Mucosa of stomach (tissue), 1 donor: ENCODE measurements around the gene OR2V2.
"Not testable (repeated sequence)": the region's sequence is repeated elsewhere in the genome, so short reads cannot be mapped to it uniquely, and the experiment has no call there.

ENCODE experiments used
- H3K27me3 ChIP-seq: one replicate; pipeline ENCODE4 v1.7.0; 2013; ENCODE audit warnings: mild to moderate bottlenecking, low read length; ENCODE audit not compliant: control insufficient read depth, insufficient read depth
- H3K36me3 ChIP-seq: one replicate; pipeline ENCODE4 v1.7.0; 2013; ENCODE audit warnings: low read length; ENCODE audit not compliant: control insufficient read depth, insufficient read depth
- H3K4me1 ChIP-seq: one replicate; pipeline ENCODE4 v1.7.0; 2013; ENCODE audit warnings: mild to moderate bottlenecking, low read length; ENCODE audit not compliant: control insufficient read depth, insufficient read depth
- H3K4me3 ChIP-seq: one replicate; pipeline ENCODE4 v1.7.0; 2013; ENCODE audit warnings: low read length
- H3K9ac ChIP-seq: one replicate; pipeline ENCODE4 v1.7.0; 2013; ENCODE audit warnings: mild to moderate bottlenecking, low read length, moderate library complexity
- H3K9me3 ChIP-seq: one replicate; pipeline ENCODE4 v1.7.0; 2013; ENCODE audit warnings: mild to moderate bottlenecking, low read length, moderate library complexity; ENCODE audit not compliant: control insufficient read depth
- donor health status: Pancreatic carcinoma.

OR2V2 gene, protein sequence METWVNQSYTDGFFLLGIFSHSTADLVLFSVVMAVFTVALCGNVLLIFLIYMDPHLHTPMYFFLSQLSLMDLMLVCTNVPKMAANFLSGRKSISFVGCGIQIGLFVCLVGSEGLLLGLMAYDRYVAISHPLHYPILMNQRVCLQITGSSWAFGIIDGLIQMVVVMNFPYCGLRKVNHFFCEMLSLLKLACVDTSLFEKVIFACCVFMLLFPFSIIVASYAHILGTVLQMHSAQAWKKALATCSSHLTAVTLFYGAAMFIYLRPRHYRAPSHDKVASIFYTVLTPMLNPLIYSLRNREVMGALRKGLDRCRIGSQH

DNA sequence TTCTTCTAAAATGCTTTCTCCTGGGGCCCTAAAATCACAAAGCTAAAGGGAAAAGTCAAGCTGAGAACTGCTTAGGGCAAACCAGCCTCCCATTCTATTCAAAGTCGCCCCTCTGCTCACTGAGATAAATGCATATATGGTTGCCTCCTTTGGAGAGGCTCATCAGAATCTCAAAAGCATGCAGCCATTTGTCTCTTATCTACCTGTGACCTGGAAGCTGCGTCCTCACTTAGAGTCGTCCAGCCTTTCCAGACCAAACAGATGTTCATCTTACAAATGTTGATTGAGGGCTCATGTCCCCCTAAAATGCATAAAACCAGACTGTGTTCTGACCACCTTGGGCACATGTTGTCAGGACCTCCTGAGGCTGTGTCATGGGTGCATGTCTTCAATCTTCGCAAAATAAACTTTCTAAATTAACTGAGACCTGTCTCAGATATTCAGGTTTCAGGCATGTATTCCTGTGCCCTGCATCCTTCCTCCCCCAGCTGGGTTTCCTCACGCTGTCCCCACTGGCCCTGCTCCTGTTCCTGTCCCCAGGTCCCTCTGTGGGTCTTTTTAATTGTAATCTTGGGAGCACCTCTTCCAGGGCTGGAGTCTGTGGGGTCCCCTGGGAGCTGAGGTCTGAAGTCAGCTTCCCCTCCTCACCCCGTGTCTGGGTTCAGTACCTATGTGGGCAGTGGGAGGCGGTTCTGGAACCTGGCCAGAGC is at the start of gene OR2V2:
Gene OR2V2, plus strand, starts transcription at position 660 of the 710 bp plus-strand sequence. CDS start 7,357 bp downstream, outside the sequence.
- H3K27me3 ChIP-seq = peaks cover 27% of the 10 kb centered on the region
- not testable (repeated sequence) for H3K4me3 ChIP-seq, H3K36me3 ChIP-seq, H3K9ac ChIP-seq, H3K9me3 ChIP-seq, H3K4me1 ChIP-seq

DNA sequence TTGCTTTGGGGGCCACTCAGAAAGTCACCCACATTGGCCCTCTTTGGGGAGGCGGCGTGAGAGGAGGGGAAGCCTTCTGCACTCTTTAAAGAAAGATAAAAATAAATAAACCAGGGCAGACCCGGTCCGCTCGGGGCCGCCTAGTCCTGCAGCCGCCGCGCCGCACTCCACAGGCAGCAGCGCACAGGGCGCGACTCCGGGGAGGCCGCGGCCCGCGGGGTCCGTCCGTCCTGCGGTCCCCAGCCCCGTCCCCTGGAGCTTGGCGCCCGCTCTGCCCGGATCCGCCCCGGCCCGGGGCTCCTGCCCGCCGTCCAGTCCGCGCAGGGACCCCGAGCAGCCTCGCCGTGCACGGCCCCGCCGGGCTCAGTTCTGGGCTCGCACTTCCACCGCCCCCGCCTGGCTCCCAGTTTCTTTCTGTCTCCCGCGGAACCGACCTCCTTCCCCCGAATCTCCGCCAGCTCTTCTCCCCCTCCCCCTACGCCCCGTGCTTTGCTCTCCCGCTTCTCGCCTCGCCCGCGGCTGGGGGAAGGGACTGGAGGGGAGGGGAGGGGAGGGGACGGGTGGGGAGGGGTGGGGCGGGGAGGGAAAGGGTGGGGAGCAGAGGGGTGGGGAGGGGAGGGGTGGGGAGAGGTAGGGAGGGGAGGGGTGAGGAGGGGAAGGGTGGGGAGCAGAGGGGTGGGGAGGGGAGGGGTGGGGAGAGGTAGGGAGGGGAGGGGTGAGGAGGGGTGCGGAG is 49.5 kb upstream of the OR2V2 start:
- peaks cover 23% of the 10 kb centered on the region for H3K27me3 ChIP-seq
- not testable (repeated sequence) for H3K9ac ChIP-seq, H3K4me1 ChIP-seq, H3K9me3 ChIP-seq, H3K4me3 ChIP-seq, H3K36me3 ChIP-seq

DNA sequence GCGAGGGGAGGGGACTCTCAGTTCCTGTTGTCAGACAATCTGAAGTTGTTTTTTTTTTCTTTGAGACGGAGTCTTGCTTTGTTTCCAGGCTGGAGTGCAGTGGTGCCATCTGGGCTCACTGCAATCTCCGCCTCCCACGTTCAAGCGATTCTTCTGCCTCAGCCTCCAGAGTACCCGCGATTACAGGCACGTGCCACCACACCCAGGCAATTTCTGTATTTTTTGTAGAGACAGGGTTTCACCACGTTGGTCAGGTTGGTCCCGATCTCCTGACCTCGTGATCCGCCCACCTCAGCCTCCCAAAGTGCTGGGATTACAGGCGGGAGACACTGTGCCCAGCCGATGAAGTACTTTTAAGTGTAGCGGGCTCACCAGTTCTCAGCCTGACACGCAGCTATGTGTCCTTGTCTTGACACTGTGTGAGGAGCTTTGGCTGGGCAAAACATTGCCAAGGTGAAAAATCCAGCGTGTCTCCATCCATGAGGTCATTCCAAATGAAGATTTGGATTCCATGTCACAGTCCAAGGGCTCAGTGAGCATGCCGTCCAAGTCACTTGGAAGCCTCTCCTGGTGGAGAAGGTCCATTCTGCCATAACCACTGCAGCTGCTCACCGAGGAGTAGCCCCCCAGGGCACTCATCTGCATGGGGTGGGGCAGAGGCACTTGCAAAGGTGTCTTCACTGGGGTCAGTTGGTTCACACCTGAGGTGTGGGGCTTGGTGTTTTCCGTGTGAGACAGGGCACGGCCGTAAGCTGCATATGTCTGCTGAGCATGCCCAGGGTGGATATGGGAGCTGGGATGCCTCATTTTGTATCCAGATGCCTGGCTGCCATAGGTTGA is 48.4 kb upstream of the OR2V2 start:
- no peaks in the 10 kb centered on the region for H3K36me3 ChIP-seq
- H3K9ac ChIP-seq = no peak overlapping the region
- H3K27me3 ChIP-seq = peaks cover 20% of the 10 kb centered on the region
- H3K4me3 ChIP-seq = no peak overlapping the region
- no peaks in the 10 kb centered on the region for H3K4me1 ChIP-seq
- no peaks in the 10 kb centered on the region for H3K9me3 ChIP-seq

DNA sequence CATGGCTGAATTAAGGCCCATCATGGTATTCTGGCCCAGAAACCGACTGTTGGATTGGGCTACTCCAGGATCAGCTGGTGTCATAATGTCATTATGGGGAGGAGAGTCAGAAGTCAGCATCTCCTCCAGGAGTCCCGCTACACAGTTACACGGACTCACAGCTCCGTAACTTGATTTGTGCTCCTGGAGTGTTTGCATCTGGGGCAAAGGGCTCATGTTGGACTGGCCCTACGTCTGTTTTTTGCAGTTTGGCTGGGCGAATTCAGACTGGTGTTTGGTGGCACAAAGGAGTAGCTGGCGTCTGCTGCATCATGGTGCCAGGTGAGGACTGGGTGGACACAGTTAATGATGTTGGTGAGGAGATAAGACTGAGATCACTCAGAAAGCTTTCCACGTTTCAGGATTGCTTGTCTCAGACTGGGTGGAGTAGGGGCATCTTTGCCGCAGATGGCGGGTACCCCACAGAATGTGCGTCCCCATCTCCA is 47.7 kb upstream of the OR2V2 start:
- Histone ChIP-seq H3K4me1 (no peaks in the 10 kb centered on the region), H3K4me3 (no peak overlapping the region), H3K27me3 (peaks cover 25% of the 10 kb centered on the region), H3K9ac (no peak overlapping the region), H3K36me3 (no peaks in the 10 kb centered on the region), H3K9me3 (no peaks in the 10 kb centered on the region)

DNA sequence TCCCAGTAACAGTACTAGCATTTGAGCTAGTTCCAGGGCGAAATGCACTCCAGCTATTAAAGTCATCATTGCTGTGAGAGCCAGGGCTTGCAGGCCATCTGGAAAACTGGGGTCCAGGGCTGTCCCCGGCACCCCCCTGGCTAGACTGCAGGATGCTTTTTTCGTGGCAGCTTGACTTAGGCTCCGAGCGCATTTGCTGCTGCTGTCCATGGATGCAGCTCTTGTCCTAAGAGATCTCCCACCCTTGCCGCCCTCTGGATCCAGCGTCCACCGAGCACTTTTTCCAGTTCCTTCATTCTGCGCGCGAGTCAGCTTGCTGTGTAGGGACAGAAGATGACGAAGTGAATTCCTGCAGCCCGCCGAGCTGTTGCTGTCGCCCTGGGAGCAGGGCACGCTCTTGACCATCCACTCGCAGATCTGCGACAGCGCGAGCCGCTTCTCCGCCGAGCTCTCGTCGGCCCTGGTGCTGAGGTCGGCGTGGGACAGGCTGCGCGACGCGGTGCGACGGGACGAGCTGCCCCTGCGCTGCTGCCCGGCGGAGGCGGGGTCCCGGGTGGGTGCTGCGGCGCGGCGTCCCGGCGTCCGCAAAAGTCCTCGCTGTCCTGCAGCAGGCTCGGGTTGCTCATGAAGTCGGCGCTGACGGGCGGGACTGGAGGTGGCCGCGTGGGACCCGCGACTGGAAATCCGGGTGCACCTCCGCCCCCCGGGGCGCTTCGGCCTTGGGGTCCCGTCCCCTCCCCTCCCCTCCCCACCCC is 47.1 kb upstream of the OR2V2 start:
- no peaks in the 10 kb centered on the region for H3K36me3 ChIP-seq
- H3K9ac ChIP-seq = no peak overlapping the region
- peaks cover 29% of the 10 kb centered on the region for H3K27me3 ChIP-seq
- H3K4me1 ChIP-seq = no peaks in the 10 kb centered on the region
- H3K4me3 ChIP-seq = no peak overlapping the region
- H3K9me3 ChIP-seq = no peaks in the 10 kb centered on the region

DNA sequence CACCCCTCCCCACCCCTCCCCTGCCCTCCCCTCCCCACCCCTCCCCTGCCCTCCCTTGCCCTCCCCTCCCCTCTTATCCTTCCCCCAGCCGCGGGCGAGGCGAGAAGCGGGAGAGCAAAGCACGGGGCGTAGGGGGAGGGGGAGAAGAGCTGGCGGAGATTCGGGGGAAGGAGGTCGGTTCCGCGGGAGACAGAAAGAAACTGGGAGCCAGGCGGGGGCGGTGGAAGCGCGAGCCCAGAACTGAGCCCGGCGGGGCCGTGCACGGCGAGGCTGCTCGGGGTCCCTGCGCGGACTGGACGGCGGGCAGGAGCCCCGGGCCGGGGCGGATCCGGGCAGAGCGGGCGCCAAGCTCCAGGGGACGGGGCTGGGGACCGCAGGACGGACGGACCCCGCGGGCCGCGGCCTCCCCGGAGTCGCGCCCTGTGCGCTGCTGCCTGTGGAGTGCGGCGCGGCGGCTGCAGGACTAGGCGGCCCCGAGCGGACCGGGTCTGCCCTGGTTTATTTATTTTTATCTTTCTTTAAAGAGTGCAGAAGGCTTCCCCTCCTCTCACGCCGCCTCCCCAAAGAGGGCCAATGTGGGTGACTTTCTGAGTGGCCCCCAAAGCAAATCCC is 46.2 kb upstream of the OR2V2 start:
- H3K9me3 ChIP-seq, H3K4me3 ChIP-seq, H3K4me1 ChIP-seq, H3K9ac ChIP-seq, H3K36me3 ChIP-seq: not testable (repeated sequence)
- H3K27me3 ChIP-seq = peaks cover 29% of the 10 kb centered on the region

DNA sequence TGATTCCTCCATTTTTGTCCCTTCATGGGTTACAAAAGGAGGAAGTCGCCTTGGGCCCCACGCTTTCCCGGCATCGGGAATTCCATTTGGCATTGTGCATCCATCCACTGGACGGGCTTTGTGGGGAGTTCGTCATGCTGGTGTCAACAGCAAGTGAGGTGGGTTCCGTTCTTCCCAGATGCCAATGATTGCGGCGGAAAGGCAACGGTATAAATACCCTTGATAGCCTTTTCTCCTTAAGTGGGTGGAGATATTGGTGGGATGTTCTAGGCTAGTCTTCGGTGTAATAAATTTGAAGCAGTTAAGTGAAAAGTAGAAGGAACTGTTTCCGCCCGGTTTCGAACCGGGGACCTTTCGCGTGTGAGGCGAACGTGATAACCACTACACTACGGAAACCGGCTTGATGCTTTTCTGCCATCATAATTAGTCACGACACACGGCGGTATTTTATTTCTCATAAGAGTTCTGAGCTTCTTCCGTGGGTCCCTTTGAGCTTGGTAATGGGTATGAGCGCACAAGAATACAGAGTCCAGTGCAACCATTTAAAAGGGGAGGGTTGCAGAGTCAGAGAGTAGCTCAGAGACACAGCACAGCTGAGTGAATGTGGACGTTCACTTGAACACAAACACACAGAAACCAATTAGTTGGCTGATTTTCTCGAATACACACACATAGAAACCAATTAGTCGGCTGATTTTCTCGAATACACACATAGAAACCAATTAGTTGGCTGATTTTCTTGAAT is 45.3 kb upstream of the OR2V2 start:
- H3K9me3 ChIP-seq, H3K36me3 ChIP-seq, H3K4me3 ChIP-seq, H3K4me1 ChIP-seq, H3K9ac ChIP-seq: not testable (repeated sequence)
- H3K27me3 ChIP-seq = peaks cover 36% of the 10 kb centered on the region

DNA sequence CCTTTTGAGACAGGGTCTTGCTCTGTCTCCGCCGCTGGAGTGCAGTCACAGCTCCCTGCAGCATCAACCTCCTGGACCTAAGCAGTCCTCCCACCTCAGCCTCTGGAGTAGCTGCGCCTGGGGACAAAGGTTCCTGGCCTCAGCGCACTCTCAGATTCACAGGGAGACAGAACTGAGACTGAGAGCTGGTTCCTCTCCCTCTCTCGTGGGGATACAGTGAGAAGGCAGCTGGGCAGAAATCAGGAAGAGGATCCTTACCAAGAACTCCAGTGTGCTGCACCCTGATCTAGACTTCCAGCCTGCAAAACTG is 43.2 kb upstream of the OR2V2 start:
- peaks cover 48% of the 10 kb centered on the region for H3K27me3 ChIP-seq
- not testable (repeated sequence) for H3K9me3 ChIP-seq, H3K4me1 ChIP-seq, H3K4me3 ChIP-seq, H3K36me3 ChIP-seq, H3K9ac ChIP-seq

DNA sequence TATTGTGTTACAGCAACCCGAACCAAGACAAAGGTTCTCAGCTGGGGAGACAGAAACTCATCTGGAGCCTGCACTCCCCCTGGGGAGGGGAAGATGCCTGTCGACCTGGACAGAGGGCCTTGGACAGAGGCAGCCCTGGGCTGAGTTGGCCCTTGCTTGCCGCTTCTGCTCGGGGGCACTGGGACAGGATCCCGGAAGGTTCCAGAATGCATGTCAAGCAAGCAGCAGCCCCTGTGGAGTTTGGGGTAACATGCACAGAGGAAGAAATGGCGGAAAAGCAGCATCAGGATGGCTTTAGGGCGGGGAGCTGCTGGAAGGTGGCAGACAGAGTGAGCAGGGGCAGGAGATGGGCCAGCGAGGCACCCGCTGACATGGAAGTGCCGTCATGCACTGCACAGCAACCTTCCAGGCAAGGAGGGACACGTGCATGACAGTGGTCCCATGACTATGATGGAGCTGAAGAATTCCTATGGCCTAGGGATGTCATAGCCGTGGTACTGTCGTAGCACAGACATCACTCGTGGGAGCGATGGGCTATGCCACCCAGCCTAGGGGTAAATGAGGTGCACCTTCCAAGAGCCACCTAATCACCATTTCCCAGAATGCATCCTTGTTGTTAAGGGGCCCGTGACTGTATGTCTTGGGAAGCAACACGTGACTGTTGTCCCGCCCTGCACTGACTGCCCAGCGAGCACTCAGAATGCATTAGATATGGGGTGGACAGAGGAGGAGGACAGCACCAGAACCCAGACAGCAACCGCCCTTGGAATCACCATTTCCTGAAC is 42.6 kb upstream of the OR2V2 start:
- not testable (repeated sequence) for H3K4me3 ChIP-seq, H3K36me3 ChIP-seq, H3K4me1 ChIP-seq, H3K9ac ChIP-seq, H3K9me3 ChIP-seq
- peaks cover 48% of the 10 kb centered on the region for H3K27me3 ChIP-seq

DNA sequence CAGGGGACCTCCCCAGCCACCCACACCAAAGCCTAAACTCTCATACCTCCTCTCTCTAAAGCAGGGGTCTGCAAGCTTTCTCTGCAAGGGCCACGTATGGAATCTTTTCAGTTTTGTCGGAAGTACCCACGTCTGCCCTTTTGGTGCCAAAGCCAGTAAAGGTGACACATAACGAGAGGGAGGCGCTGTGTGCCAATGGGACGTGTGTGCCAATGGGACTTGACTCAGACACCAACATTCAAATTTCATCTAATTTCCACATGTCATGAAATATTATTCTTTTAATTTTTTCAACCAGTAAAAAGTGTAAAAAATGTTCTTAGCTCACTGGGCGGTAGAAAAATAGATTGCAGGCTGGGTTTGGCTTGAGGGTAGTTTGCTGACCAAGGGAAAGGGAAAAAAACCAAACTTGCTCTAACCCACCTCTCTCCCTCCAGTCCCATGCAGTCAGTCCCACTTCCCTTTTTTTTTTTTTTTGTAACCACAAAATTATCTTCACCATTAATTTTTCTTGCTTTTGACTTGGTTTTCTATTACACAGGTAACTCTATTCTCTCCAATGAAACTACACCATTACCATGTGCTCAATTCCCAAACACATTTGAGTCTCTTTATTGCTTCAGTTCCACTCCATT is 41.9 kb upstream of the OR2V2 start:
- Histone ChIP-seq H3K4me1 (no peaks in the 10 kb centered on the region), H3K27me3 (peaks cover 45% of the 10 kb centered on the region), H3K9ac (no peak overlapping the region), H3K36me3 (no peaks in the 10 kb centered on the region), H3K4me3 (no peak overlapping the region), H3K9me3 (no peaks in the 10 kb centered on the region)
